Suprapubic skin (tissue), 4 donors: Measurements from ENCODE around the gene EFR3B. TPM values are rescaled to one million over a fixed set of nuclear protein-coding genes. Genes with fewer than 3 reads are reported as not detected.

Experiments used
- DNase-seq, 2 donors: peaks; one replicate each; pipeline ENCODE4 v3.0.0-alpha.2; 2019; ENCODE audit warnings: low spot score in 2 of 2
- H3K27ac ChIP-seq: fragments of 200-600 bp; sonication (generic); one replicate; pipeline ENCODE4 v1.5.1; 2019
- H3K27me3 ChIP-seq: fragments of 200-600 bp; sonication (generic); one replicate; pipeline ENCODE4 v1.5.1; 2019
- H3K36me3 ChIP-seq: fragments of 200-600 bp; sonication (generic); one replicate; pipeline ENCODE4 v1.5.1; 2019
- H3K4me1 ChIP-seq: fragments of 200-600 bp; sonication (generic); one replicate; pipeline ENCODE4 v1.5.1; 2019
- H3K4me3 ChIP-seq: fragments of 200-600 bp; sonication (generic); one replicate; pipeline ENCODE4 v1.5.1; 2019; ENCODE audit warnings: mild to moderate bottlenecking
- H3K9me3 ChIP-seq: fragments of 200-600 bp; sonication (generic); one replicate; pipeline ENCODE4 v1.5.1; 2019
- EP300 ChIP-seq: sonication (generic); formaldehyde crosslinking; IDR thresholded peaks from one replicate; pipeline ENCODE4 v1.6.1; 2017; ENCODE audit warnings: antibody characterized with exemption
- POLR2A ChIP-seq, 2 donors: fragments of 450-650 bp; IDR thresholded peaks; one replicate each; pipeline ENCODE4 v1.6.1; 2017; ENCODE audit warnings: antibody characterized with exemption in 2 of 2, mild to moderate bottlenecking in 2 of 2, moderate library complexity in 2 of 2
- POLR2AphosphoS5 ChIP-seq, 3 donors: sonication (generic); formaldehyde crosslinking; IDR thresholded peaks; one replicate each; pipeline ENCODE4 v1.6.1; 2017; ENCODE audit warnings: antibody characterized with exemption in 3 of 3
- WGBS: methylation state at CpG from one replicate; pipeline ENCODE4 v1.1.5; 2018; 5-methylcytosine and 5-hydroxymethylcytosine counted together
- total RNA-seq, 4 donors: library from RNA; depleted of rRNA; stranded (reverse); fragments of >200 nt; gene quantifications; one replicate each; pipeline ENCODE4 v1.1.0, GENCODE V29; 2016
- TF ChIP-seq, protein P1 (sequence below), 2 donors: fragments of 200-600 bp in 1 of 2; fragments of 450-650 bp in 1 of 2; sonication (generic) in 1 of 2; IDR thresholded peaks; one replicate each; pipeline ENCODE4 v1.5.1; 2016 to 2019; ENCODE audit warnings: antibody characterized with exemption in 2 of 2, mild to moderate bottlenecking in 1 of 2, moderate library complexity in 1 of 2

The EFR3B gene
- total RNA-seq, 4 donors from 2014 or later = 0.79 to 1.5 (median 1.2) TPM

- 78% methylated on average over 5 of the region's 5 CpGs for WGBS
- Histone ChIP-seq H3K27me3 (no peaks in the 10 kb centered on the region), H3K4me3 (no peak overlapping the region), H3K27ac (no peak overlapping the region), H3K9me3 (no peaks in the 10 kb centered on the region), H3K4me1 (peaks cover 7% of the 10 kb centered on the region), H3K36me3 (no peaks in the 10 kb centered on the region)
- DNase-seq = no peak
- TF ChIP-seq POLR2AphosphoS5 (IDR thresholded peaks at IDR 0.05) (no peak), EP300 (no peak), POLR2A (IDR thresholded peaks at IDR 0.05) (no peak)
- TF ChIP-seq, protein P1, sequence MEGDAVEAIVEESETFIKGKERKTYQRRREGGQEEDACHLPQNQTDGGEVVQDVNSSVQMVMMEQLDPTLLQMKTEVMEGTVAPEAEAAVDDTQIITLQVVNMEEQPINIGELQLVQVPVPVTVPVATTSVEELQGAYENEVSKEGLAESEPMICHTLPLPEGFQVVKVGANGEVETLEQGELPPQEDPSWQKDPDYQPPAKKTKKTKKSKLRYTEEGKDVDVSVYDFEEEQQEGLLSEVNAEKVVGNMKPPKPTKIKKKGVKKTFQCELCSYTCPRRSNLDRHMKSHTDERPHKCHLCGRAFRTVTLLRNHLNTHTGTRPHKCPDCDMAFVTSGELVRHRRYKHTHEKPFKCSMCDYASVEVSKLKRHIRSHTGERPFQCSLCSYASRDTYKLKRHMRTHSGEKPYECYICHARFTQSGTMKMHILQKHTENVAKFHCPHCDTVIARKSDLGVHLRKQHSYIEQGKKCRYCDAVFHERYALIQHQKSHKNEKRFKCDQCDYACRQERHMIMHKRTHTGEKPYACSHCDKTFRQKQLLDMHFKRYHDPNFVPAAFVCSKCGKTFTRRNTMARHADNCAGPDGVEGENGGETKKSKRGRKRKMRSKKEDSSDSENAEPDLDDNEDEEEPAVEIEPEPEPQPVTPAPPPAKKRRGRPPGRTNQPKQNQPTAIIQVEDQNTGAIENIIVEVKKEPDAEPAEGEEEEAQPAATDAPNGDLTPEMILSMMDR (IDR thresholded peaks at IDR 0.05) = no peak
Observed at GRCh38 chr2:25073025-25073424, 31.1 kb downstream of the EFR3B start.

DNA sequence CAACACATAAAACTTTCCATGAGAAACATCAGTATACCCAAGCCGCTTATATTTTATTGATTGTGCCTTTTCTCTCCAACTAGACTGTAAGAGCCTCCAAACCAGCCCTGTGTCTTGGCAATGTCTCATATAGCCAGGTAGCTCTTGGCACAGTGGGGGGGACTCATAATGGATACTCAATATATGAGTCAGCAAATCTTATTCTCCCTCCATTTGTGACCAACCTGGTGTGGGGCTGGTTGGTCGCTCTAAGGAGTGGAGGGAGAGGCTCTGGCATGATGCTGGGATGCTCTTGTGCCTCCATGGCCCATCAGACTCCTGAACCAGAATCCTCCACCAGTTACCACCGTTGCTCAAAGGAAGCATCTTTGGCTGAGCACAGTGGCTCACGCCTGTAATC, 32.0 kb downstream of the EFR3B start:
- Histone ChIP-seq H3K27ac (no peak overlapping the region), H3K9me3 (no peaks in the 10 kb centered on the region), H3K27me3 (no peaks in the 10 kb centered on the region), H3K4me3 (no peak overlapping the region), H3K36me3 (no peaks in the 10 kb centered on the region), H3K4me1 (peaks cover 16% of the 10 kb centered on the region)
- no peak for DNase-seq
- no peak for TF ChIP-seq POLR2AphosphoS5 (IDR thresholded peaks at IDR 0.05)
- TF ChIP-seq POLR2A (IDR thresholded peaks at IDR 0.05) = no peak
- TF ChIP-seq, protein P1 (IDR thresholded peaks at IDR 0.05) = no peak
- no peak for TF ChIP-seq EP300
- 100% methylated on average over 2 of the region's 4 CpGs for WGBS

- Histone ChIP-seq H3K36me3 (no peaks in the 10 kb centered on the region), H3K27ac (no peak overlapping the region), H3K9me3 (no peaks in the 10 kb centered on the region), H3K4me3 (no peak overlapping the region), H3K27me3 (no peaks in the 10 kb centered on the region), H3K4me1 (peaks cover 16% of the 10 kb centered on the region)
- WGBS = 98% methylated on average over 3 of the region's 3 CpGs
- TF ChIP-seq, protein P1 (IDR thresholded peaks at IDR 0.05) = no peak
- TF ChIP-seq POLR2A (IDR thresholded peaks at IDR 0.05) (no peak), EP300 (no peak), POLR2AphosphoS5 (IDR thresholded peaks at IDR 0.05) (no peak)
- no peak for DNase-seq
Observed at GRCh38 chr2:25074826-25075225, 33.0 kb downstream of the EFR3B start.

GRCh38 chr2:25076749-25077148, 34.9 kb downstream of the EFR3B start:
- Histone ChIP-seq H3K27me3 (peaks cover under 1% of the 10 kb centered on the region), H3K4me3 (no peak overlapping the region), H3K36me3 (no peaks in the 10 kb centered on the region), H3K4me1 (peaks cover 16% of the 10 kb centered on the region), H3K9me3 (no peaks in the 10 kb centered on the region), H3K27ac (no peak overlapping the region)
- no peak for DNase-seq
- TF ChIP-seq, protein P1 (IDR thresholded peaks at IDR 0.05) = no peak
- TF ChIP-seq POLR2AphosphoS5 (IDR thresholded peaks at IDR 0.05) = no peak
- no peak for TF ChIP-seq EP300
- no peak for TF ChIP-seq POLR2A (IDR thresholded peaks at IDR 0.05)
- 44% methylated on average over 5 of the region's 5 CpGs for WGBS

DNA sequence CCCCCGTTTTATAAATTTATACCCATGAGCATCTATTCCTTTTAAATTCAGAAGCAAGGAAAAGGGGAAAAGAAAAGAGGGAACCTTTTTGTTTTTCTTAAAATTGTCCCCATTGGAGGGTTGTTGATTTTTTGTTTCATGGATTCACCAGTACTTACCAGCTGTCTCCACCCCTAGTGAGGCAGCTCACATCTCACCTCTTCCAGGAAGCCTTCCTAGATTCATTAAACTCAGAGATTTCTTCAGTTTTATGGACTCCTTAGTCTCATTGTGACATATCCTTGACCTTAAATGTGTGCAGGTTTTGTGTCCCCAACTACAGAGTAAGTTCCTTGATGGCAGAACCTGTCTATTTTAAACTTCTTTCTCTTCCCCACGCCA, 35.9 kb downstream of the EFR3B start:
- TF ChIP-seq, protein P1 (IDR thresholded peaks at IDR 0.05) = no peak
- Histone ChIP-seq H3K36me3 (no peaks in the 10 kb centered on the region), H3K27ac (no peak overlapping the region), H3K4me1 (peaks cover 16% of the 10 kb centered on the region), H3K4me3 (no peak overlapping the region), H3K9me3 (no peaks in the 10 kb centered on the region), H3K27me3 (peaks cover 7% of the 10 kb centered on the region)
- DNase-seq = no peak
- WGBS = 79% methylated on average over 2 of the region's 2 CpGs
